Activated naive CD4-positive, alpha-beta T cell treated with anti-CD3 and anti-CD28 coated beads, Interleukin-2, amount 10 ng/mL, durations not matched to agents 7 days and 5 days (primary cell): ENCODE measurements around the gene PTPRH.
A peak's percentile ranks its signal among the peaks of the same experiment; 100 is the strongest.

Source experiments
- CTCF ChIA-PET: fragments of 350-600 bp; sonication (Branson Sonifier 250); formaldehyde crosslinking; loops from one replicate; lab custom pipeline; 2021; ENCODE audit warnings: antibody characterized with exemption; lab: Charles Lee
- DNase-seq: peaks from one replicate; pipeline ENCODE4 v3.0.0-alpha.2; 2020
- H3K27ac Mint-ChIP-seq: one replicate; pipeline ENCODE4 v1.8.0; 2021; ENCODE audit warnings: mild to moderate bottlenecking, moderate library complexity, mixed read lengths
- H3K27me3 Mint-ChIP-seq: one replicate; pipeline ENCODE4 v1.8.0; 2021; ENCODE audit warnings: mild to moderate bottlenecking, mixed read lengths
- H3K36me3 Mint-ChIP-seq: one replicate; pipeline ENCODE4 v1.8.0; 2021; ENCODE audit warnings: mixed read lengths
- H3K4me1 Mint-ChIP-seq: one replicate; pipeline ENCODE4 v1.8.0; 2021; ENCODE audit warnings: mixed read lengths
- H3K4me3 Mint-ChIP-seq: one replicate; pipeline ENCODE4 v1.8.0; 2021; ENCODE audit warnings: mild to moderate bottlenecking, moderate library complexity, mixed read lengths
- H3K9me3 Mint-ChIP-seq: one replicate; pipeline ENCODE4 v1.8.0; 2021; ENCODE audit warnings: mixed read lengths

The PTPRH gene

GRCh38 chr19:55249841-55250240 is 40.5 kb upstream of the PTPRH start:
- no peaks in the 10 kb centered on the region for H3K9me3 Mint-ChIP-seq
- CTCF ChIA-PET: no interaction called here
- H3K27me3 Mint-ChIP-seq: no peaks in the 10 kb centered on the region
- H3K36me3 Mint-ChIP-seq: peaks cover 34% of the 10 kb centered on the region
- H3K4me3 Mint-ChIP-seq: no peak overlapping the region
- DNase-seq: no peak
- peaks cover 53% of the 10 kb centered on the region for H3K4me1 Mint-ChIP-seq
- H3K27ac Mint-ChIP-seq: no peak overlapping the region

GRCh38 chr19:55248704-55249103 is 39.4 kb upstream of the PTPRH start:
- no peak overlapping the region for H3K4me3 Mint-ChIP-seq
- H3K27me3 Mint-ChIP-seq: no peaks in the 10 kb centered on the region
- no peak for DNase-seq
- peaks cover 30% of the 10 kb centered on the region for H3K36me3 Mint-ChIP-seq
- H3K9me3 Mint-ChIP-seq: no peaks in the 10 kb centered on the region
- CTCF ChIA-PET: no interaction called here
- peak overlapping the region; percentile 42 for H3K27ac Mint-ChIP-seq
- peaks cover 47% of the 10 kb centered on the region for H3K4me1 Mint-ChIP-seq

- CTCF ChIA-PET: interaction anchor here (1.0 kb wide), 1 partner anchor 42 kb away, joined by 3 read pairs; no protein-coding TSS in a partner anchor
- H3K36me3 Mint-ChIP-seq: peaks cover 28% of the 10 kb centered on the region
- no peaks in the 10 kb centered on the region for H3K27me3 Mint-ChIP-seq
- no peak for DNase-seq
- H3K9me3 Mint-ChIP-seq: no peaks in the 10 kb centered on the region
- H3K4me1 Mint-ChIP-seq: peaks cover 42% of the 10 kb centered on the region
- peak overlapping the region; percentile 42 for H3K27ac Mint-ChIP-seq
- no peak overlapping the region for H3K4me3 Mint-ChIP-seq
Measured at GRCh38 chr19:55248166-55248675, 38.9 kb upstream of the PTPRH start.

- H3K27ac Mint-ChIP-seq: peak overlapping the region; percentile 14
- no peaks in the 10 kb centered on the region for H3K27me3 Mint-ChIP-seq
- H3K4me3 Mint-ChIP-seq: no peak overlapping the region
- no peak for DNase-seq
- CTCF ChIA-PET: interaction anchor here (1.0 kb wide), 1 partner anchor 43 kb away, joined by 3 read pairs; no protein-coding TSS in a partner anchor
- no peaks in the 10 kb centered on the region for H3K9me3 Mint-ChIP-seq
- peaks cover 36% of the 10 kb centered on the region for H3K4me1 Mint-ChIP-seq
- H3K36me3 Mint-ChIP-seq: peaks cover 31% of the 10 kb centered on the region
Measured at GRCh38 chr19:55247621-55248099, 38.4 kb upstream of the PTPRH start.

GRCh38 chr19:55246462-55247451 is 37.5 kb upstream of the PTPRH start:
- CTCF ChIA-PET: no interaction called here
- no peak overlapping the region for H3K27ac Mint-ChIP-seq
- DNase-seq: no peak
- no peaks in the 10 kb centered on the region for H3K27me3 Mint-ChIP-seq
- peaks cover 27% of the 10 kb centered on the region for H3K4me1 Mint-ChIP-seq
- no peaks in the 10 kb centered on the region for H3K9me3 Mint-ChIP-seq
- no peak overlapping the region for H3K4me3 Mint-ChIP-seq
- H3K36me3 Mint-ChIP-seq: peaks cover 30% of the 10 kb centered on the region

- Mint-ChIP-seq H3K27me3 (no peaks in the 10 kb centered on the region), H3K9me3 (no peaks in the 10 kb centered on the region), H3K27ac (no peak overlapping the region), H3K4me1 (peaks cover 13% of the 10 kb centered on the region), H3K36me3 (peaks cover 32% of the 10 kb centered on the region), H3K4me3 (no peak overlapping the region)
- CTCF ChIA-PET: no interaction called here
- no peak for DNase-seq
Measured at GRCh38 chr19:55245236-55245904, 36.1 kb upstream of the PTPRH start.

- H3K4me1 Mint-ChIP-seq: peaks cover 11% of the 10 kb centered on the region
- CTCF ChIA-PET: interaction anchor here (0.9 kb wide), 1 partner anchor 12 kb away, joined by 4 read pairs; no protein-coding TSS in a partner anchor
- no peak overlapping the region for H3K27ac Mint-ChIP-seq
- H3K36me3 Mint-ChIP-seq: peaks cover 33% of the 10 kb centered on the region
- H3K4me3 Mint-ChIP-seq: no peak overlapping the region
- H3K9me3 Mint-ChIP-seq: no peaks in the 10 kb centered on the region
- no peaks in the 10 kb centered on the region for H3K27me3 Mint-ChIP-seq
- DNase-seq: no peak
Measured at GRCh38 chr19:55244004-55244680, 34.8 kb upstream of the PTPRH start.

- H3K4me3 Mint-ChIP-seq: no peak overlapping the region
- CTCF ChIA-PET: interaction anchor here (1.1 kb wide), 1 partner anchor 12 kb away, joined by 3 read pairs; no protein-coding TSS in a partner anchor
Measured at GRCh38 chr19:55242517-55242916, 33.2 kb upstream of the PTPRH start.

GRCh38 chr19:55241935-55242464 is 32.7 kb upstream of the PTPRH start:
- no peaks in the 10 kb centered on the region for H3K4me1 Mint-ChIP-seq
- CTCF ChIA-PET: interaction anchor here (1.1 kb wide), 1 partner anchor 12 kb away, joined by 3 read pairs; no protein-coding TSS in a partner anchor
- peaks cover 44% of the 10 kb centered on the region for H3K36me3 Mint-ChIP-seq

More at GRCh38 chr19:55242517-55242916, 33.2 kb upstream of the PTPRH start:
- H3K27me3 Mint-ChIP-seq: no peaks in the 10 kb centered on the region
- peaks cover 38% of the 10 kb centered on the region for H3K36me3 Mint-ChIP-seq
- no peak for DNase-seq
- no peaks in the 10 kb centered on the region for H3K4me1 Mint-ChIP-seq
- H3K27ac Mint-ChIP-seq: no peak overlapping the region
- H3K9me3 Mint-ChIP-seq: no peaks in the 10 kb centered on the region

GRCh38 chr19:55241143-55241934 is 32.0 kb upstream of the PTPRH start:
- Mint-ChIP-seq H3K27ac (no peak overlapping the region), H3K9me3 (no peaks in the 10 kb centered on the region), H3K4me1 (no peaks in the 10 kb centered on the region), H3K36me3 (peaks cover 50% of the 10 kb centered on the region), H3K4me3 (no peak overlapping the region), H3K27me3 (no peaks in the 10 kb centered on the region)
- CTCF ChIA-PET: no interaction called here
- DNase-seq: no peak

More at GRCh38 chr19:55241935-55242464, 32.7 kb upstream of the PTPRH start:
- no peak overlapping the region for H3K27ac Mint-ChIP-seq
- no peak overlapping the region for H3K4me3 Mint-ChIP-seq
- no peaks in the 10 kb centered on the region for H3K9me3 Mint-ChIP-seq
- no peaks in the 10 kb centered on the region for H3K27me3 Mint-ChIP-seq
- DNase-seq: no peak

GRCh38 chr19:55240713-55241020 is 31.4 kb upstream of the PTPRH start:
- H3K4me3 Mint-ChIP-seq: no peak overlapping the region
- no peak for DNase-seq
- no peaks in the 10 kb centered on the region for H3K4me1 Mint-ChIP-seq
- H3K27me3 Mint-ChIP-seq: no peaks in the 10 kb centered on the region
- H3K36me3 Mint-ChIP-seq: peaks cover 54% of the 10 kb centered on the region
- no peaks in the 10 kb centered on the region for H3K9me3 Mint-ChIP-seq
- CTCF ChIA-PET: no interaction called here
- H3K27ac Mint-ChIP-seq: no peak overlapping the region

GRCh38 chr19:55239004-55239403 is 29.7 kb upstream of the PTPRH start:
- no peak for DNase-seq
- CTCF ChIA-PET: no interaction called here
- Mint-ChIP-seq H3K27ac (no peak overlapping the region), H3K4me3 (no peak overlapping the region), H3K27me3 (no peaks in the 10 kb centered on the region), H3K36me3 (peaks cover 61% of the 10 kb centered on the region), H3K4me1 (no peaks in the 10 kb centered on the region), H3K9me3 (no peaks in the 10 kb centered on the region)

GRCh38 chr19:55238030-55238429 is 28.7 kb upstream of the PTPRH start:
- Mint-ChIP-seq H3K36me3 (peaks cover 62% of the 10 kb centered on the region), H3K9me3 (no peaks in the 10 kb centered on the region)
- CTCF ChIA-PET: no interaction called here

More at GRCh38 chr19:55238030-55238429, 28.7 kb upstream of the PTPRH start:
- Mint-ChIP-seq H3K27ac (no peak overlapping the region), H3K27me3 (no peaks in the 10 kb centered on the region), H3K4me1 (no peaks in the 10 kb centered on the region), H3K4me3 (no peak overlapping the region)
- DNase-seq: no peak
